Neural cell (in vitro differentiated cells): ENCODE data around the gene SPON2. TPM values are rescaled to one million over a fixed set of nuclear protein-coding genes. Genes with fewer than 3 reads are reported as not detected.

Experiments
- H2AFZ ChIP-seq: fragments of 200-600, 300-800 bp; sonication (generic), shearing (Covaris generic); 2 replicates; pipeline ENCODE4 v1.6.0; 2014; ENCODE audit warnings: low read depth, mild to moderate bottlenecking, antibody characterized with exemption, low read length, moderate library complexity
- H3F3A ChIP-seq: fragments of 200-600 bp; shearing (Covaris generic); 2 replicates; pipeline ENCODE4 v1.6.1; 2016; ENCODE audit warnings: mild to moderate bottlenecking, moderate library complexity, mixed read lengths, antibody characterized with exemption, low read length; ENCODE audit not compliant: insufficient read depth, poor library complexity, severe bottlenecking
- H3K27ac ChIP-seq: fragments of 200-600, 300-800 bp; sonication (generic), shearing (Covaris generic); 2 replicates; pipeline ENCODE4 v1.5.1; 2014; ENCODE audit warnings: mild to moderate bottlenecking, low read length, moderate library complexity
- H3K27me3 ChIP-seq: fragments of 300-800, 200-600 bp; sonication (generic), shearing (Covaris generic); 2 replicates; pipeline ENCODE4 v1.6.0; 2014; ENCODE audit warnings: mild to moderate bottlenecking, low read depth, low read length, moderate library complexity; ENCODE audit not compliant: insufficient read depth
- H3K36me3 ChIP-seq: fragments of 300-800, 200-600 bp; sonication (generic), shearing (Covaris generic); 2 replicates; pipeline ENCODE4 v1.5.1; 2014; ENCODE audit warnings: mild to moderate bottlenecking, antibody characterized with exemption, low read length, moderate library complexity; ENCODE audit not compliant: insufficient read depth
- H3K4me2 ChIP-seq: fragments of 300-800, 200-600 bp; sonication (generic), shearing (Covaris generic); 2 replicates; pipeline ENCODE4 v1.6.0; 2014; ENCODE audit warnings: mild to moderate bottlenecking, low read length
- H3K4me3 ChIP-seq: fragments of 300-800, 200-600 bp; sonication (generic), shearing (Covaris generic); 2 replicates; pipeline ENCODE4 v1.5.1; 2014; ENCODE audit warnings: mild to moderate bottlenecking, low read length, moderate library complexity
- H3K79me2 ChIP-seq: fragments of 200-600 bp; shearing (Covaris generic); replicated peaks from 2 replicates; pipeline ENCODE4 v1.6.0; 2014; ENCODE audit warnings: mild to moderate bottlenecking, low read length, moderate library complexity; ENCODE audit not compliant: insufficient read depth
- H3K9ac ChIP-seq: fragments of 300-800, 200-600 bp; sonication (generic), shearing (Covaris generic); 2 replicates; pipeline ENCODE4 v1.6.1; 2016; ENCODE audit warnings: mild to moderate bottlenecking, low read length, mixed read lengths
- H3K9me2 ChIP-seq: fragments of 200-600 bp; shearing (Covaris generic); 2 replicates; pipeline ENCODE4 v1.6.1; 2016; ENCODE audit warnings: mild to moderate bottlenecking, low read length, mixed read lengths; ENCODE audit not compliant: insufficient read depth
- H3K9me3 ChIP-seq: fragments of 200-600, 300-800 bp; sonication (generic), shearing (Covaris generic); 2 replicates; pipeline ENCODE4 v1.6.1; 2016; ENCODE audit warnings: mild to moderate bottlenecking, mixed run types, low read length, moderate library complexity, mixed read lengths
- H4K20me1 ChIP-seq: fragments of 200-600 bp; shearing (Covaris generic); 2 replicates; pipeline ENCODE4 v1.6.1; 2016; ENCODE audit warnings: mild to moderate bottlenecking, mixed run types; ENCODE audit not compliant: insufficient read depth
- EP300 ChIP-seq: fragments of 450-650 bp; conservative IDR thresholded peaks from 2 replicates; pipeline ENCODE4 v1.6.1; 2014; ENCODE audit warnings: antibody characterized with exemption, mild to moderate bottlenecking, moderate library complexity; ENCODE audit not compliant: poor library complexity, severe bottlenecking
- EZH2 ChIP-seq: fragments of 200-600, 300-800 bp; shearing (Covaris generic), sonication (generic); IDR thresholded peaks from 2 replicates; pipeline ENCODE4 v1.6.1; 2014; ENCODE audit warnings: antibody characterized with exemption, low read length, borderline replicate concordance, mild to moderate bottlenecking; ENCODE audit not compliant: insufficient read depth, poor library complexity, severe bottlenecking
- MXI1 ChIP-seq: fragments of 450-650 bp; conservative IDR thresholded peaks from 2 replicates; pipeline ENCODE4 v1.6.1; 2014; ENCODE audit warnings: antibody characterized with exemption, mild to moderate bottlenecking; ENCODE audit not compliant: poor library complexity, severe bottlenecking
- POLR2AphosphoS5 ChIP-seq: IDR thresholded peaks from 2 replicates; pipeline ENCODE4 v1.6.1; 2012
- RAD21 ChIP-seq: fragments of 450-650 bp; conservative IDR thresholded peaks from 2 replicates; pipeline ENCODE4 v1.6.1; 2014; ENCODE audit warnings: antibody characterized with exemption, mild to moderate bottlenecking, moderate library complexity
- REST ChIP-seq: IDR thresholded peaks from 2 replicates; pipeline ENCODE4 v1.6.1; 2012; ENCODE audit warnings: borderline replicate concordance
- SMC3 ChIP-seq: fragments of 450-650 bp; conservative IDR thresholded peaks from 2 replicates; pipeline ENCODE4 v1.6.1; 2014; ENCODE audit warnings: antibody characterized with exemption, mild to moderate bottlenecking, moderate library complexity; ENCODE audit not compliant: poor library complexity
- TAF1 ChIP-seq: IDR thresholded peaks from 2 replicates; pipeline ENCODE4 v1.6.1; 2012; ENCODE audit warnings: low read depth
- polyA plus RNA-seq: library from polyadenylated mRNA; depleted of rRNA; stranded (reverse); fragments of >200 nt; gene quantifications from 2 replicates; pipeline ENCODE4 v1.2.3, GENCODE V29; 2014
- TF ChIP-seq, protein P1 (sequence below): fragments of 450-650 bp; IDR thresholded peaks from 2 replicates; pipeline ENCODE4 v1.5.1; 2014; ENCODE audit warnings: antibody characterized with exemption, mild to moderate bottlenecking, moderate library complexity; ENCODE audit not compliant: poor library complexity, severe bottlenecking

The SPON2 gene
- polyA plus RNA-seq, 1 donor from 2014 or later, result 0.57 TPM

GRCh38 chr4:1164956-1165545, 7.3 kb downstream of the SPON2 start:
- Histone ChIP-seq H3K9me2 (no peaks in the 10 kb centered on the region), H3K9ac (no peak overlapping the region), H3K27me3 (peaks cover 25% of the 10 kb centered on the region), H4K20me1 (no peaks in the 10 kb centered on the region), H3K4me2 (no peak overlapping the region), H3K79me2 (no peaks in the 10 kb centered on the region), H3K36me3 (no peaks in the 10 kb centered on the region), H3K27ac (no peak overlapping the region), H3K9me3 (no peaks in the 10 kb centered on the region), H3K4me3 (no peak overlapping the region), H3F3A (no peaks in the 10 kb centered on the region), H2AFZ (no peak overlapping the region)
- no peak for TF ChIP-seq POLR2AphosphoS5
- no peak for TF ChIP-seq MXI1
- no peak for TF ChIP-seq RAD21
- TF ChIP-seq SMC3, result no peak
- TF ChIP-seq TAF1, result no peak
- TF ChIP-seq EP300, result no peak

- peaks cover 19% of the 10 kb centered on the region for H3K27me3 ChIP-seq
- no peaks in the 10 kb centered on the region for H3K9me3 ChIP-seq
- no peaks in the 10 kb centered on the region for H4K20me1 ChIP-seq
- no peaks in the 10 kb centered on the region for H3K9me2 ChIP-seq
- no peaks in the 10 kb centered on the region for H3K36me3 ChIP-seq
- no peak overlapping the region for H3K4me2 ChIP-seq
- H3K27ac ChIP-seq, result no peak overlapping the region
- no peaks in the 10 kb centered on the region for H3K79me2 ChIP-seq
- H3K9ac ChIP-seq, result no peak overlapping the region
- H2AFZ ChIP-seq, result no peak overlapping the region
- H3K4me3 ChIP-seq, result no peak overlapping the region
- no peak for TF ChIP-seq SMC3
- TF ChIP-seq EZH2, result no peak
- TF ChIP-seq POLR2AphosphoS5, result no peak
- TF ChIP-seq RAD21, result no peak
- no peak for TF ChIP-seq TAF1
- TF ChIP-seq, protein P1, sequence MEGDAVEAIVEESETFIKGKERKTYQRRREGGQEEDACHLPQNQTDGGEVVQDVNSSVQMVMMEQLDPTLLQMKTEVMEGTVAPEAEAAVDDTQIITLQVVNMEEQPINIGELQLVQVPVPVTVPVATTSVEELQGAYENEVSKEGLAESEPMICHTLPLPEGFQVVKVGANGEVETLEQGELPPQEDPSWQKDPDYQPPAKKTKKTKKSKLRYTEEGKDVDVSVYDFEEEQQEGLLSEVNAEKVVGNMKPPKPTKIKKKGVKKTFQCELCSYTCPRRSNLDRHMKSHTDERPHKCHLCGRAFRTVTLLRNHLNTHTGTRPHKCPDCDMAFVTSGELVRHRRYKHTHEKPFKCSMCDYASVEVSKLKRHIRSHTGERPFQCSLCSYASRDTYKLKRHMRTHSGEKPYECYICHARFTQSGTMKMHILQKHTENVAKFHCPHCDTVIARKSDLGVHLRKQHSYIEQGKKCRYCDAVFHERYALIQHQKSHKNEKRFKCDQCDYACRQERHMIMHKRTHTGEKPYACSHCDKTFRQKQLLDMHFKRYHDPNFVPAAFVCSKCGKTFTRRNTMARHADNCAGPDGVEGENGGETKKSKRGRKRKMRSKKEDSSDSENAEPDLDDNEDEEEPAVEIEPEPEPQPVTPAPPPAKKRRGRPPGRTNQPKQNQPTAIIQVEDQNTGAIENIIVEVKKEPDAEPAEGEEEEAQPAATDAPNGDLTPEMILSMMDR, result no peak
- TF ChIP-seq MXI1, result no peak
- TF ChIP-seq EP300, result no peak
- TF ChIP-seq REST, result no peak
- H3F3A ChIP-seq, result no peaks in the 10 kb centered on the region
Observed at GRCh38 chr4:1164444-1164843, 7.9 kb downstream of the SPON2 start.
